ENCODE results near the gene PLXNA4.

PLXNA4 gene

DNA sequence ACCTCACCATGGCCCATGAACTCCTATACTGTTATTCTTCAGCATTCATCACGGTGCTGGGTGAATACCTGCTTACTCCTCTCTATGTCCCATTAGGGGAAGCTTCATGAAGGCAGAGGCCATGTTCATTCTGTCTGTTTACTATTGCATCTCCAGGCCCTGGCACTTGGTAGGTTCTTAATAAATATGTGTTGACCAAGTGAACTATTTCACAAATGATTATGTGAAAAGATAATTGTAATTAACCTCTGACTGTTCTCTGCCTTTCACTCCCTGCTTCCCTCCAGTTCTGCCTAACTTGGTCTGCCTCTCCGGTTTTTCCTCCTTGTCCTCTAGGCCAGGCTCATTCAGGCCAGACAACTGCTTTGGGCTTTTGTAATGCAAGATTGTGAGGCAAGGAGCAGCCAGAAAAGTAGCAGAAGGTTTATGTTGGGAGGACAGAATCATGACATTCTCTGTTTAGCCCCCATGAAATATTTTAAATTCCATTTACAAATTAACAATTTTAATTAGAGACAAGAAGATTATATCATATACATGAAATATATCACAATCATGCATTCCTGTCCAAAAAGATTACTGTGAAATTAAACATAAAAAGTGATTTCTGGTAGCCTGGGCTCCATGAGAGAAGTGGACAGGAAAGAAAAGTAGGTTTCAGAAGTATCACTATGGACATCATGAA, 42.1 kb upstream of the PLXNA4 start:
- TF ChIP-seq, protein P1, sequence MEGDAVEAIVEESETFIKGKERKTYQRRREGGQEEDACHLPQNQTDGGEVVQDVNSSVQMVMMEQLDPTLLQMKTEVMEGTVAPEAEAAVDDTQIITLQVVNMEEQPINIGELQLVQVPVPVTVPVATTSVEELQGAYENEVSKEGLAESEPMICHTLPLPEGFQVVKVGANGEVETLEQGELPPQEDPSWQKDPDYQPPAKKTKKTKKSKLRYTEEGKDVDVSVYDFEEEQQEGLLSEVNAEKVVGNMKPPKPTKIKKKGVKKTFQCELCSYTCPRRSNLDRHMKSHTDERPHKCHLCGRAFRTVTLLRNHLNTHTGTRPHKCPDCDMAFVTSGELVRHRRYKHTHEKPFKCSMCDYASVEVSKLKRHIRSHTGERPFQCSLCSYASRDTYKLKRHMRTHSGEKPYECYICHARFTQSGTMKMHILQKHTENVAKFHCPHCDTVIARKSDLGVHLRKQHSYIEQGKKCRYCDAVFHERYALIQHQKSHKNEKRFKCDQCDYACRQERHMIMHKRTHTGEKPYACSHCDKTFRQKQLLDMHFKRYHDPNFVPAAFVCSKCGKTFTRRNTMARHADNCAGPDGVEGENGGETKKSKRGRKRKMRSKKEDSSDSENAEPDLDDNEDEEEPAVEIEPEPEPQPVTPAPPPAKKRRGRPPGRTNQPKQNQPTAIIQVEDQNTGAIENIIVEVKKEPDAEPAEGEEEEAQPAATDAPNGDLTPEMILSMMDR (IDR thresholded peaks at IDR 0.05; ENCODE audit: insufficient read depth, low read depth, low read length, missing control alignments): no peak
- no peak overlapping the region for H3K4me3 ChIP-seq (ENCODE audit: low read depth, low read length)
- DNase-seq (ENCODE audit: low read depth): no peak

DNA sequence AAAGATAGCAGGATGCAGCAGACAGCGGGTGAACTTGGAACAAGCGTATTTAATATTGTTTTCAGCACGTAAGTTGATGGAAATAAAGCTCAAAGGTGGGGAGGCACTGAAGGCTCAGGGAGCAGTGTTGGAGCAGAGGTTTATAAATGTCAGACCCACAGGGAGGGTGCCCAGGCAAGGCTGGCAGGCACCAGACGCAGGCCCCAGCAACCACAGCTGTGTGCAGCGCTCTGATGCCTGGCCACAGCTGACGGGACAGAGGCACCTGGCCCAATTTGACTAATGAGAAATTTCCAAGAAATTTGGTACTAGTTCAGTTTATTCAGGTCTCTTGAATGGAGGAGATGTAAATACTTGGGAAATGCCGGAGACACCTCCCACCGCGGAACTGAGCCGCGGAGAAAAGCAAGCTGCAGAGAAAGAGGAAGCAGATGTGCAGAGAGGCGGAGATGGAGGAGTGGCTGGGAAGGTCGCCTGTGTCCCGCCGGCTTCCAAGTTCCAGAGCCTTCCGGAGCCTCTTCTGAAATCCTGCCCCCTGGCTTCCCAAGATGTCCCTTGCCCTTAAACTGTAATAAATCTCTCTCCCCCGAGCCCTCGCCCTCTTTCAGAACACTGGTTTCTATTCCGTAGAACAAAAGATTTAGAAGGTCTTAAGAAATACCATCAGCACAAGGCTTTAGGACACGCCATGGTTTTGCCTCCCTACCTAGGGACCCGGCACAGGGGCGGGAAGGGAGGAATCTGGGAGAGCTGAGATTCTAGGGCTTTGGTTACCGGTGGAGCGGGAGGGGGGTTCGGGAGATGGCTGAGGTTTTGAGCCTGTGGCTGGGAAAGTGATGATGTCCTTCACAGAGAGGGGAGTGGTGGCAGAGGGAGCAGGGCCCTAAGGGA, 38.4 kb upstream of the PLXNA4 start:
- no peak overlapping the region for H3K4me3 ChIP-seq (ENCODE audit: low read depth, low read length)
- no peak for DNase-seq (ENCODE audit: low read depth)
- TF ChIP-seq, protein P1 (IDR thresholded peaks at IDR 0.05; ENCODE audit: insufficient read depth, low read depth, low read length, missing control alignments): no peak

DNA sequence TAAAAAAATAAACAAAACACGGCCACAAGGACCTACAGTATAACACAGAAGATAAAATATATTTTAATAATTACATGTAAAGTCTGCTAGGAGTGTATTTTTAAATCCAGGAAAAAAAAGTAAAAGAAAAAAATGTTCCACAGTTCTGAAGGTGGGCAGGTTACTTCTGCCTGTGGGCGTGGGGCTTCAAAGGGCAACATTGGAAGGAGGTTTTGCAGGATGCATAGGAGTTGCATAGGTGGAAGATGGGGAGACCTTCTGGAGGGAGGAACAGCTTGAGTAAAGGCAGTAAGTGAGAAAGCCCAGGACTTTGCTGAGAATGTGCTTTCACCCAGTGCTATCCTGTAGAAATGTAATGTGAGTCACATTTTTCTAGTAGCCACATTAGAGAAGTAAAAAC, 37.5 kb upstream of the PLXNA4 start:
- no peak overlapping the region for H3K4me3 ChIP-seq (ENCODE audit: low read depth, low read length)
- no peak for DNase-seq (ENCODE audit: low read depth)
- TF ChIP-seq, protein P1 (IDR thresholded peaks at IDR 0.05; ENCODE audit: insufficient read depth, low read depth, low read length, missing control alignments): no peak

DNA sequence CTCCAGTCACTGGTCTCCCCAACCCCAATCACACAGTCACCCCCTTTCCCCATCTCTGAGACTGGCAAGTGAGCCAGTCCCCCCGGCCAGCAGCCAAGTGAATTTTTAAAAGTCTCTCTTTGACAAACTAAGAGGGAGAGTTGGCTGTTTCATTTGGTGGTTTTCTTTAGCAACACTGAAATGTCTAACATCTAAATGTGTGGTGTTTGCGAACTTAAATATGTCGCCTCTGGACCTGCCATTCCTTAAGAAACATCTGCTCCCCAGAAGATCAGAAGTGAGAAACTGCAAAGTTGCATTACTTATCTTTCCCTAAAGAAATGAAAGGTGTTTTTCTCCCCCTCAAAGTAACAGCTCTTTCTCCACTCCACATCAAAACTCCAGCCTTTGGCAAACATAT, 34.7 kb upstream of the PLXNA4 start:
- no peak for DNase-seq (ENCODE audit: low read depth)
- TF ChIP-seq, protein P1 (IDR thresholded peaks at IDR 0.05; ENCODE audit: insufficient read depth, low read depth, low read length, missing control alignments): no peak
- H3K4me3 ChIP-seq (ENCODE audit: low read depth, low read length): no peak overlapping the region

DNA sequence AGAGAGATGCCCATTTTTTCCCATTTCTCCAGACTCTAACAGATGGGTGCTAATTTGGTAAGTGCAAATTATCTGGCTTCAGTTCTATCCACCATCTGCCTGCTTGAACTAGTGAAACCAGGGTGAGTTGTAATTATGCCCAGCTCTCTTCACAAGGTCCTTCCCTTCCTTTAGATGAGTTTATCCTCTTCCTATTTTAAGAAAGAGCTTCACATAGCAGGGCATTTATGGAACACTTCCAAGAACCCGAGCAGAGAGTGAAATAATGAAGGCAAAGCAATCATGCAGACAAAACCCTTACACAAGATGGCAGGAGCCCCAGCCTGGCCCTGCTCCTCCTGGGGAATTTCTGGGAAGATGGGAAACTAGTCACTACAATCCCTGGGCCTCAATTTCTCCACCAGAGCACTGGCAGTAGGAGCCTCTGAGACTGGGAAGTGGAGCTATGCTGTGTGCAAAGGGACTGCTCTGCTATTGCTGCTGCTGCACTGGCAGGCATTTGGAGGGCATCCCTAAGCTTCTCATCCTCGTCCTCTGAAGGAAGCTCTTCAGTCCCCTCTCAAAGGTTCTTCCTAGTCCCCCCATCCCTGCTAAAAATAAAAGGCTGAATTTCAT, 33.7 kb upstream of the PLXNA4 start:
- DNase-seq (ENCODE audit: low read depth): no peak
- TF ChIP-seq, protein P1 (IDR thresholded peaks at IDR 0.05; ENCODE audit: insufficient read depth, low read depth, low read length, missing control alignments): no peak
- no peak overlapping the region for H3K4me3 ChIP-seq (ENCODE audit: low read depth, low read length)

DNA sequence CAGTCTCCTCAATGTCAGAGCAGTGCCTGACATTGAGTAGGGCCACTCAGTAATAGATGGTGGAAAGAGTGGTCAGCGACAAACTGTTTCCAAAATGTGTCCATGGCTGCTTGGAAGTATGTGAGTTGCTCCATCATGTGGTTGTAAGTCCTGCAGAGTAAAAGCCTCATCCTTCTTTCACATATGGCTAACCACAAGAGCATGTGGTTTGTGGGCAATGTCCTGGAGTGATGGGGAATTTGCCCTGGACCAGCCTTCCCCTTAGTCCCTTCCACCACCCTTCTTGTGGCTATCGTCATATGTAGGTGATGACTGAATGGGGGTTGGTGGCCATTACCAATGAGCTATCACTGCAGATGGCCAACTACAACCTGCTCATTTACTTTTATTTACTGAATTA, 33.0 kb upstream of the PLXNA4 start:
- DNase-seq (ENCODE audit: low read depth): no peak
- TF ChIP-seq, protein P1 (IDR thresholded peaks at IDR 0.05; ENCODE audit: insufficient read depth, low read depth, low read length, missing control alignments): no peak
- H3K4me3 ChIP-seq (ENCODE audit: low read depth, low read length): no peak overlapping the region

Data from GM12865 (cell line).